Embryonic facial prominence (tissue), 1 donor: ENCODE results near the gene GSC2.

ENCODE experiments used
- DNase-seq: peaks from one replicate; pipeline ENCODE4 v3.0.0-alpha.2; 2016; ENCODE audit errors: extremely low spot score

The GSC2 gene

DNA sequence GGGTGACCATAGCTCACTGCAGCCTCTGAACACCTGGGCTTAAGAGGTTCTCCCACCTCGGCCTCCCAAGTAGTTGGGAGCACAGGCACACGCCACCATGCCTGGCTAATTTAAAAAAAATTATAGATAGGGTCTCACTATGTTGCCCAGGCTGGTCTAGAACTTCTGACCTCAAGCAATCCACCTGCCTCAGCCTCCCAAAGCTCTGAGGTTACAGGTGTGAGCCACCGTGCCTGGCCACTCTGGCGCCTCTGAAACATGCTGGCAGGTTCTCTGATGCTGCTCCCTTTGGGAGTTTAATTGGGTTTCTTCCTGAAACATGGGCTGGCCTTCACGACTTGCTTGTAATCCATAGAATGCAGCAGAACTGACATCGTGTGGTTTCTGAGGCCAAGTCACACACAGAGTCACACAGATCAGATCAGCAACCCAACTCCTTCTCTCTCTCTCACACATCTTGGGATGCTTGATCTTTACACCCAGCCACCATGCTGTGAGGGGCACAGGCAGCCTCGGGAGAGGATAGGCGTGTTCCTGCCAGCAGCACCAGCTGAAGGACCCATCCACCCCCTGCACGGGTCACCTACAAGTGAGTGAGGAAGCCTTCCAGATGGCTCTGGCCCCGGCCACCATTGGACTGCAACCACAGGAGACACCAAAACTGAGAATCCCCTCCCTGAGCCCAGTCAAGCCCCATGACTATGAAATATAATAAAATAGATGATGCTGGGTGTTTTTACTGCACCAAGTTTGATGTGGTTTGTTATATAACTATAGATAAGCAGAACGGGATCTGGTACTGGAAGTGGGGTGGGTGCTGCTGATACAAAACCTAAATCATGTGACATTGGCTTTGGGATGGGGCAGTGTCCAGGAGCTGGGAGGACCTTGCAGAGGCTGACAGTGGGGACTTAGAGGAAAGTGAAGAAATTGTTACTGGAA lies 3.1 kb upstream of the GSC2 start:
- DNase-seq: no peak

- no peak for DNase-seq
Observed at GRCh38 chr22:19151329-19152191, 1.5 kb upstream of the GSC2 start.

- DNase-seq: no peak
Observed at GRCh38 chr22:19150482-19151328, 613 bp upstream of the GSC2 start.

DNA sequence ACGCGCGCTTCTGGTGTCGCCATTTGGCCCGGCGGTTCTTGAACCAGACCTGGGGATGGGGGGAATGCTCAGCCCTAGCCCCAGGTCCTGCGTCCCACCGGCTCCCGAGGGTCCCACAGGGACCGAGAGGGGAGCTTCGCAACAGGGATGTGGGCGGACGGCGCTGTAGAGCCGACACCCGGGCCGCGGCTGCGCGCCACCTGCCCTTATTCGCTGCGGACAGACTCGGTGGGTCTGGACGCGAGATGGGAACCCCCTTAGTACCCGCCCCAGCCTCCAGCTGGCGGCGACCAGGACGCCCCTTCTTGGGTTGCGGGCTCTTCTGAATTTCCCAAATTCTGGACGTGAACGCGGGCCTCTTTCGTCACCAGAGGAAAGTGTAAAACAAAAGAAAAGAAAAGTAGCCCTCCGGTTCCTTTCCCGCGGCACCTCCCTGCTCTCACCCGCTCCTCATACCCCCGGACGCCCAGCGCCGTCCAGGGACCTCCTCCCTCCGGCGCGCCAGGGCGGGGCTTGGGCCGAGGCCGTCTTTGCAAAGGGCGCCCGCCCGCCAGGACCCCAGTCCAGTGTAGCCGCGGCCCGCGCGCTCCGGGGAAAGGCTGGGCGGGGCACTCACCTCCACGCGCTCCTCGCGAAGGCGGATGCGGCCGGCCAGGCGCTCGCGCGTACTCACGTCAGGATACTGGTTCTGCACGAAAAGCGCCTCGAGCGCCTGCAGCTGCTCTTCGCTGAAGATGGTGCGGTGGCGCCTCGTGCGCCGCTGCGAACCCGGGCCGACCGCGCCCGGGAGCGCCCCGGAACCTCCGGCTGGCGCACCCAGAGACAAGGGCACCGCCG lies 827 bp downstream of the GSC2 start:
- DNase-seq: no peak

DNA sequence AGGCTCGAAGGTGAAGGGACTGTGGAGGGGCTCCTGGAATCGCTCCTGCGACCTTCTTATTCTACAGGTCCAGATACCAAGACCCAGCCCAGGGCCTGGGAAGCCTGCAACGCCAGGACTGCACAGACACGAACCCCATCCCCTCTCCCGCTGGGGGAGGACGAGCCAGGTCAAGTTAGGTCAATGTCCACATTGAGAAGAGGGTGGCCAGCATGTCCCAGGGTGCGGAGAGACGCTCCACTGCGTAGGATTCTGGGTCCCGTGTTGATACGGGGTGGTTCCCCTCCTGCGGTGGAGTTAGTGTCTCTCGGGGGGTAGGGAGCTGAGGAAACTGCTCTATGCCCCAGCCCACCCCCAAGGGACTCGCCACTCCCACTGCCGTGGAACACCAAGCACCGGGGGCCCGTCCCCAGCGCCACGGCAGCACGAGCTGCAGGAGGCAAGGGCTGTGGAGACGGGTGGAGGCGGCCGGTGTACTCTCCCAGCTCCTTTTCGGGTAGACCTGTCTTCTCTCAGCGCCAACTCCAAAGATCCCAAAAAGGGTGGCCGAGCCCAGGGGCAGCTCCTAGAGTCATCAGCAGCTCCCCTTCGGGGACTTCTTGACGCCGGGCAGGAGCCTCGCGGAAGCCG lies 1.6 kb downstream of the GSC2 start:
- no peak for DNase-seq

- DNase-seq: no peak
Observed at GRCh38 chr22:19147195-19147780, 2.8 kb downstream of the GSC2 start.

DNA sequence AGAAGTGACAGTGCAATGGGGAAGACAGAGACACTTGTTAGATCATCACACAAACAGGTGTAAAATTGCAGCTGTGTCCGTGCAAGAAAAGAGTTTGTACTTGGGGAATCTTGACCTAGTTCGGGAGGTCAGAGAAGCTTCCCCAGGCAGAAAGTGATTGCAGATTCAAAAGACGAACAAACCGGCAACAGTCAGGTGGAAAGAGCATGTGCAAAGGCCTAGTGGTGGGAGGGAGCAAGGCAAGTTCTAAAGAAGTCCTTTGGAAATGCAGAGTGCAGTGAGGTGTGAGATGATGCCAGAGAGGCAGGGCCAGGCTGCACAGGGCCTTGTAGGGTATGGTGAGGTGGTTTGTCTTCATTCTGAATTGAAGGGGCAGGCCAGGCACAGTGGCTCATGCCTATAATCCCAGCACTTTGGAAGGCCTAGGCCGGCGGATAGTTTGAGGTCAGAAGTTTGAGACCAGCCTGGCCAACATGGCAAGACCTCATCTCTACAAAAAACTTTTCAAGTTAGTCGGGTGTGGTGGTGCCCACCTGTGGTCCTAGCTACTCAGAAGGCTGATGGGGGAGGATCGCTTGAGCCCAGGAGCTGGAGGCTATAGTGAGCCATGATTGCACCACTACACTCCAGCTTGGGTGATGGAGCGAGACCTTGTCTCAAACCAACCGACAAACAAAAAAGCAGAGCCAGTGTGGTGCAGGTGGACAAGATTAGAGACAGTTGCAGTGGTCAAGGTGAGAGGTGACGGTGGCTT lies 3.7 kb downstream of the GSC2 start:
- DNase-seq: no peak

GRCh38 chr22:19143967-19144400 lies 6.1 kb downstream of the GSC2 start:
- no peak for DNase-seq

- DNase-seq: no peak
Observed at GRCh38 chr22:19143212-19143611, 6.9 kb downstream of the GSC2 start.

- no peak for DNase-seq
Observed at GRCh38 chr22:19142394-19142793, 7.7 kb downstream of the GSC2 start.

DNA sequence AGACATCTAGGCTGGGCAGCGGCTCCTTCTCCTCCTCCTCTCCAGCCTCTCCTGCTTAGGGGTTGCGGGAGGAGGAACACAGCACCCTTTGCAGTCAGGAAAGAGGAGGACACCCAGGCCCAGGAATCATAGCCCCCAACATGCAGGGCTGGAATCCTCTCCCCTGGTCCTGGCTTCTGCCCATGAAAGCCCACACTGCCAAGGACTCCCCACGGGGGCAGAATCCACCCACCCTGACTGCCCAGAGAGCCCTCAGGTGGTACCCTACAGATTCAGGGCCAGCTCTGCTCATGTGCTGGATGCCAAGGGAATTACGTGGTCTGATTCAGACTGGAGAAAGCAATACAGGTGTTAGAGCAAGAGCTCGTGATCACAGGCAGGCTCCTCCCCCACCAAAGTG lies 10.1 kb downstream of the GSC2 start:
- DNase-seq: no peak

GRCh38 chr22:19139001-19139356 lies 11.1 kb downstream of the GSC2 start:
- no peak for DNase-seq

GRCh38 chr22:19138217-19139000 lies 11.7 kb downstream of the GSC2 start:
- DNase-seq: no peak

GRCh38 chr22:19137384-19138216 lies 12.5 kb downstream of the GSC2 start:
- DNase-seq: no peak

DNA sequence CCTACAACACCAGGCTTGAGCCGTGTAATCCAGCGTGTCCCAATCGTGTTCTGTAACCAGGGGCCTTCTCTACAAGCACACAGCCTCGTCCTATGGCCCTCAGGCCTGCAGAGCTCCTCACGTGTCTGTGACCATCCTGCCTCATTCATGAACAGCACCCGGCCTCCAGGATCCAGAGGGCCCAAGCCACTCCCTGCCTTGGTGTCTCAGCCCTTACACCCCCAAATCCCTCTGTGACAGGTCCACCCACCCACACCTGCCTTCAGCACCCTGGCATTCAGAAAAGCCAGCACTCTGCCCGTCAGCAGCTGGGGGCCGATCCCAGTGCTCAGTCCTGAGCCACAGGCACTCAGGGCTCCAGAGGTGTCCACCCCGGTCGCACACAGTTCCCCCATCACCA lies 13.2 kb downstream of the GSC2 start:
- no peak for DNase-seq

- DNase-seq: no peak
Observed at GRCh38 chr22:19134874-19135273, 15.2 kb downstream of the GSC2 start.

DNA sequence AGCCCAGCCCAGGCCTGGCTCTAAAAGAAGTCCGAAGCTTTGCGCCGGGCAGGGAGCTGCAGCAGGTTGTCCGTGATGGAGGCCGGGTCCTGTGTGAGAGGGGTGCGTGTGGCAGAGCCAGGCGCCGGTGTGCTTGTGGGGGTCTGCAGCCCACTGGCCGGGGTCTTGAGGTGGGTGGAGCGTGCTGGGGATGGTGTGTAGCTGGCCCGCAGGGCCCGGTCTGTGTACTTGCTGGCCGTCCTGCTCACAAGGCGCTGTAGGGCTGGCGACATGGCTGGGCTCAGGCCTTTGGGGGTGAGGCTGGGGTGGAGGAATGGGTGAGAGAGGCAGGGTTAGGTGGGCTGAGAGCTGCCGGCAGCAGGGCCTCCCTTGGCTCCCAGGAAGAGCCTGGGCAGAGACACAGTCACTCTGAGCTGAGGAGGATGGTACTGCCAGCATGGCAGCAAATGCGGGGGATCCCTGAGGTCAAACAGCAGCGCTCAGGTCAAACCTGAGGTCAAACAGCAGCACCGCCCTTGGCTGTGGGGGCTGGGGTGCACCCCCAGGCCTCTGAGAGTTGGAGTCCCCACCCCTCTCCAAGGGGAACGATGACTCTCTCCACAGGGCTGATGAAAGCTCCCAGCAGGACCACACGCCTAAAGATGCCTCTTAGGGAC lies 15.8 kb downstream of the GSC2 start:
- DNase-seq: no peak
